T-helper 9 cell (primary cell): ENCODE measurements around the gene ERICH6B.

Source experiments
- DNase-seq: peaks from one replicate; pipeline ENCODE4 v3.0.0-alpha.2; 2020

The ERICH6B gene

GRCh38 chr13:45540864-45541263, 74.7 kb downstream of the ERICH6B start:
- no peak for DNase-seq

GRCh38 chr13:45540195-45540594, 75.3 kb downstream of the ERICH6B start:
- DNase-seq, result no peak

GRCh38 chr13:45538382-45538781, 77.2 kb downstream of the ERICH6B start:
- no peak for DNase-seq

GRCh38 chr13:45537516-45537915, 78.0 kb downstream of the ERICH6B start:
- DNase-seq, result no peak

GRCh38 chr13:45536224-45536623, 79.3 kb downstream of the ERICH6B start:
- no peak for DNase-seq

GRCh38 chr13:45534604-45535003, 80.9 kb downstream of the ERICH6B start:
- no peak for DNase-seq

GRCh38 chr13:45529758-45530157, 85.8 kb downstream of the ERICH6B start:
- no peak for DNase-seq

GRCh38 chr13:45527699-45528462, 87.7 kb downstream of the ERICH6B start:
- DNase-seq, result no peak

GRCh38 chr13:45522571-45522970, 93.0 kb downstream of the ERICH6B start:
- DNase-seq, result no peak

- DNase-seq, result no peak
Measured at GRCh38 chr13:45521297-45521696, 94.2 kb downstream of the ERICH6B start.

GRCh38 chr13:45519493-45519892, 96.0 kb downstream of the ERICH6B start:
- DNase-seq, result no peak

GRCh38 chr13:45518525-45519245, 96.9 kb downstream of the ERICH6B start:
- no peak for DNase-seq

GRCh38 chr13:45516757-45517156, 98.8 kb downstream of the ERICH6B start:
- DNase-seq, result no peak

GRCh38 chr13:45512098-45512496, 103.4 kb downstream of the ERICH6B start:
- no peak for DNase-seq

GRCh38 chr13:45511310-45512097, 104.0 kb downstream of the ERICH6B start:
- DNase-seq, result no peak

- DNase-seq, result no peak
Measured at GRCh38 chr13:45510672-45511071, 104.9 kb downstream of the ERICH6B start.

- DNase-seq, result no peak
Measured at GRCh38 chr13:45508776-45509175, 106.8 kb downstream of the ERICH6B start.

GRCh38 chr13:45506811-45507210, 108.7 kb downstream of the ERICH6B start:
- no peak for DNase-seq

GRCh38 chr13:45503658-45504057, 111.9 kb downstream of the ERICH6B start:
- no peak for DNase-seq

GRCh38 chr13:45501175-45501526, 114.4 kb downstream of the ERICH6B start:
- DNase-seq, result no peak

- no peak for DNase-seq
Measured at GRCh38 chr13:45500492-45501174, 114.9 kb downstream of the ERICH6B start.

GRCh38 chr13:45496942-45497341, 118.6 kb downstream of the ERICH6B start:
- DNase-seq, result no peak

- DNase-seq, result no peak
Measured at GRCh38 chr13:45492538-45492937, 123.0 kb downstream of the ERICH6B start.
